ENCODE measurements around the gene ENPP6.

The ENPP6 gene

GRCh38 chr4:184104419-184105101 is 113.1 kb downstream of the ENPP6 start:
- DNase-seq (ENCODE audit: low read depth): no peak

- DNase-seq (ENCODE audit: low read depth): no peak
Measured at GRCh38 chr4:184103527-184104264, 114.0 kb downstream of the ENPP6 start.

GRCh38 chr4:184102927-184103326 is 114.7 kb downstream of the ENPP6 start:
- DNase-seq (ENCODE audit: low read depth): no peak

- DNase-seq (ENCODE audit: low read depth): no peak
Measured at GRCh38 chr4:184102488-184102887, 115.2 kb downstream of the ENPP6 start.

GRCh38 chr4:184101711-184102110 is 116.0 kb downstream of the ENPP6 start:
- DNase-seq (ENCODE audit: low read depth): no peak

DNA sequence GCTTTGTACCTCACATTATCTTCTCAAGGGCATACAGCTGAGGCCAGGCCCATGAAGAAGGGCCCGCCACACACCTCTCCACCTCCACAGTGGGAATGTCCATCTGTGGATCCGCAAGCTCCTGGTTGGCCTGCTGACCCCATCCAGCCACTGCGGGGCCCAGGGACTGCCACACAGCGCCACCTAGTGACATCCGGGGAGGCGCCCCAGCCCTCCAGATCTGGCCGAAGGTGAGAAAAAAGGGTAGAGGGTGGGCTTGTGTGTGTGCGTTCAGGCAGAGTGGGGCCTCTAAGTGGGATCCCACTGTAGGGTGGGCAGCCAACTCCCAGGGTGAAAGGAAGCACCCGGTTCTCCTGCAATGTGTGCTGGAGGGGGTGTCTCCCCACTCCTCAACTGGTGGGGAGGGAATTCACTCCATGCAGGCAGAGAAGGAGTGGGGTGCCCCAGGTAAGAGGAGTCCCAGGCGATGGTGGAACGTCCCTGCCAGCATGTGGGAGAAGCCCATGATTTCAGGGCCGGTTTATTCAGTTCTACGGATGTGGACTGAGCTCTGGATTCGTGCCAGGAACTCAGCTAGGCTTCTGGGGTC is 117.3 kb downstream of the ENPP6 start:
- no peak for DNase-seq (ENCODE audit: low read depth)

- no peak for DNase-seq (ENCODE audit: low read depth)
Measured at GRCh38 chr4:184099535-184099966, 118.1 kb downstream of the ENPP6 start.

DNA sequence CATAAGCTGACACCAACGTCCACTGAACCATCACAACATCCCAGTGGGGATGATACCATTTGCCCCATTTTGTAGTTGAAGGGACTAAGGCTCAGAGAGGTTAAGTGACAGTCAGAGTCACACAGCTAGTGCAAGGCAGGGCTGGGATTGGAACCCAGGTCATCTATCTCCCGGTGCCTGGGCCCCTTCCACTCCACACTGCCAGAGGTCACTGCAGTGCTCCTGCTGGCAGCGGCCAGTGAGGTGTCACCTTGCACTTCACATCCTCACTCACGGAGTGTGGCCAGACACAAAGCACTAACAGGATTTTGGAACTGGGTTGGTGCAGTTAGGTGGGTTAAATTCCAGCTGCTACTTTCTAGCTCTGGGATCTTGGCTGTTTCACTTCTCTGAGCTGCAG is 118.7 kb downstream of the ENPP6 start:
- no peak for DNase-seq (ENCODE audit: low read depth)

DNA sequence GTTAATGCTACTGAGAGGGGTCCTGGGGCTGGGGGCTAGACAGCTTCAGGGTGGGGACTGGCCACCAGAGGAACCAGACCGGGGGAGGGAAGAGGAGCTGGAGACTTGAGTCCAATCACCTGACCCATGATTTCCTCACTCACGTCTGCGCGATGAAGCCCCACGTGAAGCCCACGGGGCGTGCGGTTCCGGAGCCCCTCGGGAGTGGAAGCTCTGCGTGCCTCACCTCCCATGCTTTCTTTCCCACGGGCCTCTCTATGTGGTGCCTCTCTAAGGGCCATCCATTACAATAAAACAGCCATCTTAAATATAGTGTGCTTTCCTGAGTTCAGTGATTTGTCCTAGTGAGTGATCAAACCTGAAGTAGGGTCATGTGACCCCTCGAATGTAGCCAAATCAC is 119.9 kb downstream of the ENPP6 start:
- DNase-seq (ENCODE audit: low read depth): no peak

- no peak for DNase-seq (ENCODE audit: low read depth)
Measured at GRCh38 chr4:184097241-184097605, 120.5 kb downstream of the ENPP6 start.

DNA sequence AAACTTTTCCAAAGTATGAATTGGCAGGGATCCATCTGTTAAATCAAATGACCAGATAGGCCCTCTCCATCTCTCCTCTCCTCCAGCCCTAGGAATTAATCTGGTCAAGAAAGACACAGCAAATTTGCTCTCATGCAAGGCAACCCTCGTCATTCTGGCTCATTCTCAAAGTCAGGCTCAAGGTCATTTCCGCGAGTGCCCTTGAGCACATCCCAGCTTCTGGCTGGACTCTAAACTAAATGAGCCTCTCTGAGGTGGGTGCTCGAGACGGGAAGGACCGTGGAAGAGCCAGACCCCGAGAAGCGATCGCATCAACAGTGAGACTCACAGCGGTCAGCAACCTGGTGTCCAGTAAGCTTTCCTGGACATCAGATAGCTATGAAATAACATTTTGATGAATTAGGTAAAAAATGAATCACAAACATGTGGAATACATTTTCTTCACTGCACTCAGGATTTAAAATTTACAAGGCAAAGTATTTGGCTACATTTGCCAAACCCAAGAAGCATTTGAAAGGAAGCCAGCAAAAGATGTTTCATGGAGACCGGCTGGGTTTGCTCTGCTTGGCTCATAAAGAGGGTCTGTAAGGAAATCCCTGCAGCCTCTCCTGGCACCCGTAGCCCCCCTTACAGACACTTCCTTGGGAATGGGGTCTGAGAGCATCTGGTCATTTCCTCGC is 121.0 kb downstream of the ENPP6 start:
- DNase-seq (ENCODE audit: low read depth): no peak

DNA sequence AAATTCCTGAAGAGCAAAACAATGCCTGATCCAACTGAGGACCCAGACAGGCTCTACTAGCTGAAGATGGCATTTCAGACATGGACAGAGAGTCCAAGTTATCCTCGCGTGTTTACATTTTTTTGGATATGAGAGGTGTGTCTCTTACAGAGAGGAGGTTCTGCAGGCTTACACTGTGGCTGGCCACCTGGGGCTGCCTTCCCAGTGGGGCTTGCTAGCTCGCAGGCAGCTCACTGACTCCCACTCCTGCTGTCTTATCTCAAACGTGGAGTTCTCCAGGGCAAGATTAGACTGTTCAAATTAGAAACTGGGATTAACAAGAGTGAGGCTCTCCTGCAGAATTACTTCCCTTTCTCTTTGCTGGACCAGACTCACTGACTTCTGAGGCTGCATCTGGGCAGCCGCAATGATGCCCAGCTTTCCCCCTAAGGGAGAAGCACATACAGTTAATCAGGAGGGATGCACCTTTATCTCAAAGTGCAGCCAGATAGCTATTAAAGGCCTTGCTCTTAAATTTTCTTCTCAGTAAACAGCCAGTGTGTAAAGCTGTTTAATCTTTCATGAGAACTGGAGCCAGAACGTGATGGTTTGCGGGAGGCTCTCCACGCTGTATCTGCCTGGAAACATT is 123.0 kb downstream of the ENPP6 start:
- no peak for DNase-seq (ENCODE audit: low read depth)

DNA sequence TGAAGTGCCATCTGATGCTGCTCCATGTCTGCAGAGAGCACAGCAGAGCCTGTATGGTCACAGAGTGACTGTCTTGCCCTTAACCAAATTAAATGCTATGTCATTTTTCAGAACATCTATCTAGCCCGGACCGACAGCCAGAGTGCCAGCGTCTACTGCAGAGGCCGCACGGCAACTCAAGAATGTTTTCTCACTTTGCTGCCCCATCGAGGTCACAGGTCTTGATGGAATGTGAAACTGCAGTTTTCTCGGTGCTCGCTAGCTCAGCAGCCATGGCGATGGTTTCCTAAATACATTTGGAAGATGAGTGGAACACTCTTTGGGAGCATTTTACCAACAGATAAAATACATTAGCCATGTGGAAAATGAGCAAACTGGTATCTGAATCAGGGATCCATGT is 125.7 kb downstream of the ENPP6 start:
- DNase-seq (ENCODE audit: low read depth): no peak

DNA sequence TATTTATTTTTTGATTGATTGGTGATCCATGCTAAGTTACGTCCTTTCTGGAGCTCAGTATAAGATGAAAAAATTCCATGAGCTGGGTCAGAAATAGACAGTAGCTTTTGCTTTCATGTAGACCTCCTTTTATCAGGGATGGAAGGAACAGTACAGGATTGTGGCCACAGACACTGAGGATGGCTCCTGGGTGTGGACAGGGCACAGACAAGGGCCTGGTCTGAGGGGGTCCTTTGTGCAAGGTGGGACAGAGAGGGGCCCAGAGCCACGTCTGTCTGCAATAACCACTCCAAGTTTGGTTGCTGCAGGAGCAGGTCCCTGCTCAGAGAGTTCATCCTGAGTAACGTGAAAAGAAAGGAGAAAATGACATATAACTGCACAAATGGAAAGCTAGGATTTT is 127.1 kb downstream of the ENPP6 start:
- DNase-seq (ENCODE audit: low read depth): no peak

DNA sequence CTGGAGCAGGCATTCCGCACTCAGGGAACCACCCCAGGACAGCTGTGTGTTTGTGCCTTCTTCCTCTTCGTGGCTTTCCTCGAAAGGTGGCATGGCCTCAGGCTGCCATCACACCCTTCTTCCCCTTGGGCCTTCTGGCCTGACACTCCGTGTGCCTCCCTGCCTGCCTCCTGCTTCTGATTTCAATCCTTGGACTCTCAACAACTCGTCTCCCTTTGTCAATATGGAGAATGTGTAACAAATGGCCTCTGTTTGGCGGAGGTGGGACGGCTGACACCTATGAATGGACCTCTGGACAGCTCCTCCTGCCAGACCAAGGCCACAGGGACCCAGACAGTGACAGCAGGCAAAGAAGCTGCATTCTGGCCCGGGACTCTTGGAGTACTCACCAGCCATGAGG is 137.0 kb downstream of the ENPP6 start:
- no peak for DNase-seq (ENCODE audit: low read depth)

- DNase-seq (ENCODE audit: low read depth): no peak
Measured at GRCh38 chr4:184074677-184075388, 142.8 kb downstream of the ENPP6 start.

- no peak for DNase-seq (ENCODE audit: low read depth)
Measured at GRCh38 chr4:184067931-184068554, 149.6 kb downstream of the ENPP6 start.

GRCh38 chr4:184066584-184067300 is 150.9 kb downstream of the ENPP6 start:
- DNase-seq (ENCODE audit: low read depth): no peak

- DNase-seq (ENCODE audit: low read depth): no peak
Measured at GRCh38 chr4:184064877-184065276, 152.8 kb downstream of the ENPP6 start.

- DNase-seq (ENCODE audit: low read depth): no peak
Measured at GRCh38 chr4:184062769-184063168, 154.9 kb downstream of the ENPP6 start.
